Activated CD8-positive, alpha-beta memory T cell treated with anti-CD3 and anti-CD28 coated beads, Interleukin-2, amount 50 U/mL, for 4 hours (primary cell): ENCODE results near the gene MYLK2.

Experiments
- DNase-seq: peaks from one replicate; pipeline ENCODE4 v3.0.0-alpha.2; 2020

The MYLK2 gene

GRCh38 chr20:31858760-31859083, 39.6 kb downstream of the MYLK2 start:
- no peak for DNase-seq

- no peak for DNase-seq
Observed at GRCh38 chr20:31859266-31859997, 40.3 kb downstream of the MYLK2 start.

- DNase-seq, result no peak
Observed at GRCh38 chr20:31859998-31860380, 40.8 kb downstream of the MYLK2 start.

GRCh38 chr20:31860390-31861134, 41.4 kb downstream of the MYLK2 start:
- DNase-seq, result no peak

- no peak for DNase-seq
Observed at GRCh38 chr20:31861135-31861384, 41.9 kb downstream of the MYLK2 start.

- peak; percentile 68 for DNase-seq
Observed at GRCh38 chr20:31861385-31862156, 42.4 kb downstream of the MYLK2 start.

GRCh38 chr20:31862157-31862470, 43.0 kb downstream of the MYLK2 start:
- DNase-seq, result no peak

- DNase-seq, result no peak
Observed at GRCh38 chr20:31862506-31862905, 43.4 kb downstream of the MYLK2 start.

GRCh38 chr20:31863296-31864085, 44.3 kb downstream of the MYLK2 start:
- DNase-seq, result no peak

GRCh38 chr20:31864521-31865400, 45.6 kb downstream of the MYLK2 start:
- no peak for DNase-seq

GRCh38 chr20:31866221-31866620, 47.1 kb downstream of the MYLK2 start:
- no peak for DNase-seq

GRCh38 chr20:31868853-31869672, 49.9 kb downstream of the MYLK2 start:
- DNase-seq, result no peak

- DNase-seq, result no peak
Observed at GRCh38 chr20:31869673-31869941, 50.5 kb downstream of the MYLK2 start.

GRCh38 chr20:31869942-31870725, 51.0 kb downstream of the MYLK2 start, which contains the start of the genes DUSP15 and TTLL9:
DUSP15 (minus strand) TSS chr20:31870527; CDS start chr20:31870337, 190 bp downstream.
TTLL9 (plus strand) TSS chr20:31870634; CDS start chr20:31871127, 493 bp downstream.
- DNase-seq, result no peak

GRCh38 chr20:31870726-31871617, 51.8 kb downstream of the MYLK2 start:
- DNase-seq, result no peak

- DNase-seq, result no peak
Observed at GRCh38 chr20:31871618-31871954, 52.4 kb downstream of the MYLK2 start.

GRCh38 chr20:31872406-31872805, 53.2 kb downstream of the MYLK2 start:
- DNase-seq, result no peak

GRCh38 chr20:31875671-31876070, 56.5 kb downstream of the MYLK2 start:
- no peak for DNase-seq

- DNase-seq, result no peak
Observed at GRCh38 chr20:31877684-31878083, 58.5 kb downstream of the MYLK2 start.
